SU-DHL-6 (cell line): Measurements from ENCODE around the gene KAT6B.

Experiments
- H2AFZ ChIP-seq: fragments of 200-600 bp; sonication (generic); 2 replicates; pipeline ENCODE4 v1.6.1; 2014; ENCODE audit warnings: low read depth, mild to moderate bottlenecking, moderate library complexity, mixed read lengths, antibody characterized with exemption, low read length; ENCODE audit not compliant: severe bottlenecking
- H3F3A ChIP-seq: fragments of 200-600 bp; shearing (Covaris generic); 2 replicates; pipeline ENCODE4 v1.6.0; 2016; ENCODE audit warnings: antibody characterized with exemption, mild to moderate bottlenecking; ENCODE audit not compliant: insufficient read depth
- H3K27ac ChIP-seq: fragments of 200-600 bp; sonication (generic); 2 replicates; pipeline ENCODE4 v1.5.1; 2016; ENCODE audit warnings: low read depth, mild to moderate bottlenecking, low read length, moderate library complexity, mixed read lengths
- H3K27me3 ChIP-seq: fragments of 200-600 bp; sonication (generic), shearing (Covaris generic); 2 replicates; pipeline ENCODE4 v1.6.0; 2014; ENCODE audit warnings: mild to moderate bottlenecking, low read length
- H3K36me3 ChIP-seq: fragments of 200-600 bp; sonication (generic); 2 replicates; pipeline ENCODE4 v1.6.1; 2014; ENCODE audit warnings: mild to moderate bottlenecking, low read length, mixed read lengths
- H3K4me2 ChIP-seq: fragments of 300-600, 200-600 bp; shearing (Covaris generic), sonication (generic); 2 replicates; pipeline ENCODE4 v1.6.0; 2014; ENCODE audit warnings: low read length, low read depth, mild to moderate bottlenecking; ENCODE audit not compliant: poor library complexity, severe bottlenecking
- H3K4me3 ChIP-seq: fragments of 200-600 bp; sonication (generic); 2 replicates; pipeline ENCODE4 v1.5.1; 2014; ENCODE audit warnings: antibody characterized with exemption, low read length, mild to moderate bottlenecking, mixed read lengths; ENCODE audit not compliant: insufficient read depth, poor library complexity, severe bottlenecking
- H3K79me2 ChIP-seq: fragments of 200-600 bp; sonication (generic); 2 replicates; pipeline ENCODE4 v1.6.1; 2014; ENCODE audit warnings: mild to moderate bottlenecking, low read length, moderate library complexity; ENCODE audit not compliant: insufficient read depth
- H3K9ac ChIP-seq: fragments of 200-600 bp; sonication (generic); 2 replicates; pipeline ENCODE4 v1.7.0; 2014; ENCODE audit warnings: mild to moderate bottlenecking, low read length
- H3K9me2 ChIP-seq: fragments of 200-600 bp; sonication (generic); replicated peaks from 2 replicates; pipeline ENCODE4 v1.6.1; 2014; ENCODE audit warnings: low read length; ENCODE audit not compliant: insufficient read depth
- H3K9me3 ChIP-seq: fragments of 200-600 bp; sonication (generic); 2 replicates; pipeline ENCODE4 v1.6.1; 2014; ENCODE audit warnings: low read length, mixed read lengths; ENCODE audit not compliant: insufficient read depth
- H4K20me1 ChIP-seq: fragments of 200-600 bp; sonication (generic); 2 replicates; pipeline ENCODE4 v1.6.1; 2014; ENCODE audit warnings: low read depth, mild to moderate bottlenecking, antibody characterized with exemption, low read length, moderate library complexity, mixed read lengths
- EZH2phosphoT487 ChIP-seq: fragments of 200-600 bp; sonication (generic), shearing (Covaris generic); conservative IDR thresholded peaks from 2 replicates; pipeline ENCODE4 v1.6.1; 2018; ENCODE audit warnings: mild to moderate bottlenecking, antibody characterized with exemption, low read length, moderate library complexity, mixed read lengths
- TF ChIP-seq, protein P1 (sequence below): fragments of 200-600 bp; sonication (generic); IDR thresholded peaks from one replicate; pipeline ENCODE4 v1.5.1; 2017; ENCODE audit warnings: antibody characterized with exemption, mild to moderate bottlenecking, low read length, moderate library complexity; ENCODE audit not compliant: insufficient read depth, poor library complexity, severe bottlenecking

KAT6B gene

DNA sequence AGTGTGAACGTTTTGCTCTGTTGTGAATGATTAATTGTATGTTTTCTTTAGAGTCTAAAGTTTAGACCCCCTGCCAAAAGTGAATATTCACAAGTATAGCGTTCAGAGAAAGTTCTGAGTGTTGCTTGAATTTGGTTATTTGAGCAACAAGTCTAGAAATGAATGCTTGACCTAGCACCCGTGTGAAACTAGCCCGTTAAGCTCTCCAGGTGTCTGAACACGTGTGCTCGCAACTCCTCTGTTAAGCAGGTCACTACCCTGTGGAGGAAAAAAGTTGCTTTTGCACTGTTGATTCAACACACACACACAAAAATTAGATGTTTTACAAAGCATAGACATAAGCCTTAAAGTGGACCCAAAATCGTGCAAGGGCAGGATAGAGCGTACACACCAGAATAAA, 206.4 kb downstream of the KAT6B start:
- Histone ChIP-seq H3K9ac (no peak overlapping the region), H3K9me3 (no peaks in the 10 kb centered on the region), H3K4me2 (no peak overlapping the region), H3K4me3 (no peak overlapping the region), H3K36me3 (no peaks in the 10 kb centered on the region), H2AFZ (no peak overlapping the region), H3K79me2 (no peaks in the 10 kb centered on the region), H4K20me1 (no peaks in the 10 kb centered on the region), H3K9me2 (no peaks in the 10 kb centered on the region), H3F3A (no peaks in the 10 kb centered on the region), H3K27ac (no peak overlapping the region), H3K27me3 (no peaks in the 10 kb centered on the region)
- TF ChIP-seq, protein P1, sequence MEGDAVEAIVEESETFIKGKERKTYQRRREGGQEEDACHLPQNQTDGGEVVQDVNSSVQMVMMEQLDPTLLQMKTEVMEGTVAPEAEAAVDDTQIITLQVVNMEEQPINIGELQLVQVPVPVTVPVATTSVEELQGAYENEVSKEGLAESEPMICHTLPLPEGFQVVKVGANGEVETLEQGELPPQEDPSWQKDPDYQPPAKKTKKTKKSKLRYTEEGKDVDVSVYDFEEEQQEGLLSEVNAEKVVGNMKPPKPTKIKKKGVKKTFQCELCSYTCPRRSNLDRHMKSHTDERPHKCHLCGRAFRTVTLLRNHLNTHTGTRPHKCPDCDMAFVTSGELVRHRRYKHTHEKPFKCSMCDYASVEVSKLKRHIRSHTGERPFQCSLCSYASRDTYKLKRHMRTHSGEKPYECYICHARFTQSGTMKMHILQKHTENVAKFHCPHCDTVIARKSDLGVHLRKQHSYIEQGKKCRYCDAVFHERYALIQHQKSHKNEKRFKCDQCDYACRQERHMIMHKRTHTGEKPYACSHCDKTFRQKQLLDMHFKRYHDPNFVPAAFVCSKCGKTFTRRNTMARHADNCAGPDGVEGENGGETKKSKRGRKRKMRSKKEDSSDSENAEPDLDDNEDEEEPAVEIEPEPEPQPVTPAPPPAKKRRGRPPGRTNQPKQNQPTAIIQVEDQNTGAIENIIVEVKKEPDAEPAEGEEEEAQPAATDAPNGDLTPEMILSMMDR, result no peak
- TF ChIP-seq EZH2phosphoT487, result no peak

DNA sequence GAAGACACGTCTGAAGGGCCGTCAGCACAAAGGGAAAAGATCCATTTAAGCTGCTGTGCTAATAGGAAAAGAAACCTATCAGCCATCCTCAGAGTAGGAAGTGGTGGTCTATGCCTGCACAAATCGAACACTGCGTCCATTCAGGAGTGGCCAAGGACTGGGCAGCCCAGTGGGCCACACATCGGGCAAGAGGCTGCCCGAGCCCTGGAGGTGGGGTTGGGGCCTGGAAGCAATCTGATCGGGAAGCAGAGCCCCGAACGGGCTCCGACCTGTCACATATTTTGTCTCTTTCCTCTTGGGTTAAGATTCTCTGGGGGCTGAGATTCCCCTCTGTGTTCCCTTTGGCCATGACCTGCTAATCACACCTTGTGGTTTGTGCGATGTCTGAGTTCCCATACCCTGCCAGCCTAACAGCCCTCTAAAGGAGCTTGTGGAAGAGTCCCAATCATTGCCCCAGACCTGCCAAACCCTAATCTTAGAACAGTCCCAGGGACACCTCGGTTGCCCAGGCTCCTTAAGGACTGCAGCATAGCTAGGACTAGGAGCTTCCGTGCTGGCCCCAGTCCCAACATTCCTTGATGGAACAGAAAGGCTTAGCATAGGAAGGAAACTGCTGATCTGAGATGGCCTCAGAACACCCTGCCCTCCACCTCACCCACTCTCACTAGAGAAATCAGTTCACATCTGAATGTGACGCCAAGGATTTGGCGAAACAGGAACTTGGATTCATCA, 207.2 kb downstream of the KAT6B start:
- Histone ChIP-seq H2AFZ (no peak overlapping the region), H3K4me3 (no peak overlapping the region), H3K4me2 (no peak overlapping the region), H3K36me3 (no peaks in the 10 kb centered on the region), H3F3A (no peaks in the 10 kb centered on the region), H3K27me3 (no peaks in the 10 kb centered on the region), H3K27ac (no peak overlapping the region), H3K9me2 (no peaks in the 10 kb centered on the region), H3K9me3 (no peaks in the 10 kb centered on the region), H3K9ac (no peak overlapping the region), H4K20me1 (no peaks in the 10 kb centered on the region), H3K79me2 (no peaks in the 10 kb centered on the region)
- TF ChIP-seq EZH2phosphoT487, result no peak
- TF ChIP-seq, protein P1, result no peak

DNA sequence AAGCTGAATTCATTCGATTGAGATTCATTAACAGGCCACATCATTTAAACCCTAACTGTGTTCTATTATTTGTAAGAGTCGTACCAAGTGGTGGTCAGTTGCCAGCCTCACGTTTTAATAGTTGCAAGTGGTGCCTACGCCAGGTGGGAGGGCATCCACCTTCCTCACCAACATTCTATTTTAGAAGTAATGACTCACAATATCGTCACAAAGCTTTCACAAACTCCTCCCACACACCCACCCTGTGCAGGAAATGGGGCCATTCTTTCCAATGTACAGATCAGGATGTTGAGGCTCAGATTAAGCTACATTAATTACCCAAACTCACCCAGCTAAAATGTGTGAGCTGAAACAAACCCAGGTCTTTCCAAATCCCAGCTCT, 207.7 kb downstream of the KAT6B start:
- no peaks in the 10 kb centered on the region for H3K9me2 ChIP-seq
- no peaks in the 10 kb centered on the region for H3K36me3 ChIP-seq
- H3K9ac ChIP-seq, result no peak overlapping the region
- no peaks in the 10 kb centered on the region for H3K27me3 ChIP-seq
- TF ChIP-seq EZH2phosphoT487, result no peak
- TF ChIP-seq, protein P1, result no peak
- H3F3A ChIP-seq, result no peaks in the 10 kb centered on the region
- H4K20me1 ChIP-seq, result no peaks in the 10 kb centered on the region
- no peaks in the 10 kb centered on the region for H3K79me2 ChIP-seq
- H3K9me3 ChIP-seq, result no peaks in the 10 kb centered on the region
- H2AFZ ChIP-seq, result no peak overlapping the region
- H3K27ac ChIP-seq, result no peak overlapping the region
- H3K4me3 ChIP-seq, result no peak overlapping the region
- H3K4me2 ChIP-seq, result no peak overlapping the region
